GM23338 (cell line): ENCODE measurements around the gene XPR1. TPM values are rescaled to one million over a fixed set of nuclear protein-coding genes. Genes with fewer than 3 reads are reported as not detected.

Experiments used
- CTCF ChIP-seq, 2 experiments: fragments of 200-600 bp in 1 of 2; sonication (generic) in 1 of 2; conservative IDR thresholded peaks; 2 replicates each; pipeline versions ENCODE4 v1.5.1 to v1.6.1; 2016 to 2017; ENCODE audit warnings: antibody characterized with exemption in 2 of 2, low read depth in 2 of 2, mild to moderate bottlenecking in 2 of 2, moderate library complexity in 1 of 2
- ETS1 ChIP-seq: IDR thresholded peaks from 2 replicates; pipeline ENCODE4 v1.6.1; 2016; ENCODE audit warnings: antibody characterized with exemption
- EZH2 ChIP-seq: fragments of 200-600 bp; sonication (generic); IDR thresholded peaks from one replicate; pipeline ENCODE4 v1.8.0; 2017; ENCODE audit warnings: antibody characterized with exemption, mild to moderate bottlenecking, low read depth; ENCODE audit not compliant: unreplicated experiment
- EZH2phosphoT487 ChIP-seq: fragments of 200-600 bp; sonication (generic); IDR thresholded peaks from one replicate; pipeline ENCODE4 v1.8.1; 2018; ENCODE audit warnings: antibody characterized with exemption; ENCODE audit not compliant: unreplicated experiment
- JUNB ChIP-seq: IDR thresholded peaks from one replicate; pipeline ENCODE4 v1.6.1; 2016; ENCODE audit warnings: antibody characterized with exemption; ENCODE audit not compliant: unreplicated experiment
- ZNF114 ChIP-seq: fragments of 250-450 bp; sonication (Bioruptor Pico); IDR thresholded peaks from 2 replicates; pipeline ENCODE4 v1.5.0; 2020; ENCODE audit warnings: mild to moderate bottlenecking, moderate library complexity
- ZNF462 ChIP-seq: fragments of 250-450 bp; sonication (Bioruptor Pico); IDR thresholded peaks from 2 replicates; pipeline ENCODE4 v1.5.0; 2020; ENCODE audit warnings: mild to moderate bottlenecking, moderate library complexity
- polyA plus RNA-seq: library from polyadenylated mRNA; unstranded; fragments of >200 nt; fragmentation: Nextera tagmentation; extraction: Ambion mirVana; gene quantifications from 2 replicates; pipeline ENCODE4 v1.2.1, GENCODE V29; 2016
- total RNA-seq: library from RNA; depleted of rRNA; stranded (reverse); fragments of >200 nt; shearing (Covaris generic); gene quantifications from 2 replicates; pipeline ENCODE4 v1.2.3, GENCODE V29; 2014

Gene XPR1
- total and polyA plus RNA-seq, 2 experiments from 2014 or later, result 9.3 to 38.1 TPM

GRCh38 chr1:180754453-180754852, 122.6 kb downstream of the XPR1 start (continued):
- TF ChIP-seq ZNF462 (CRISPR knock-in tag) (no peak), ETS1 (no peak), CTCF (conservative IDR thresholded peaks at IDR 0.05; ENCODE audit: low read depth in 2 of 2) (no peak), ZNF114 (CRISPR knock-in tag) (no peak), EZH2phosphoT487 (no peak), EZH2 (no peak), JUNB (no peak)
